ENCODE results near the gene SAYSD1. TPM values are rescaled to one million over a fixed set of nuclear protein-coding genes. Genes with fewer than 3 reads are reported as not detected.

SAYSD1 gene
- total and polyA plus RNA-seq, 2 of the 8 experiments (the other 6 are each of a cell fraction or from before 2014, with no cell fraction given), result 6.7 to 7.9 TPM

GRCh38 chr6:39090036-39090435, 24.9 kb downstream of the SAYSD1 start:
- no peak overlapping the region for H3K9ac ChIP-seq (replicated peaks in 1 of 4; ENCODE audit: extremely low read depth in 1 of 4, low read depth in 3 of 4, low read length in 3 of 4)
- H3K23ac ChIP-seq (ENCODE audit: insufficient read length), result no peak overlapping the region
- no peak overlapping the region for H4K91ac ChIP-seq (replicated peaks; ENCODE audit: insufficient read length, low read length)
- no peak overlapping the region for H3K27ac ChIP-seq (ENCODE audit: low read depth, low read length)
- H4K8ac ChIP-seq (ENCODE audit: extremely low read depth, insufficient read depth, low read length), result no peak overlapping the region
- no peaks in the 10 kb centered on the region for H3K9me3 ChIP-seq (ENCODE audit: insufficient read depth in 2 of 2, low read depth in 1 of 2, low read length in 1 of 2)
- no peak overlapping the region; the same call in 1 of the 2 replicates for H2AK5ac ChIP-seq (ENCODE audit: low read depth, low read length)
- ChIA-PET POLR2A (ENCODE audit: partially characterized antibody) (no interaction called here), CTCF (ENCODE audit: partially characterized antibody) (interaction anchor here (0.9 to 12.5 kb wide), 10 partner anchors 11 to 218 kb away, joined by 4 to 153 read pairs (median 32); no protein-coding TSS in a partner anchor)
- H4K5ac ChIP-seq (ENCODE audit: insufficient read length, low read depth, low read length), result no peak overlapping the region
- no peaks in the 10 kb centered on the region for H3K27me3 ChIP-seq (replicated peaks in 1 of 4; ENCODE audit: control insufficient read depth in 3 of 4, extremely low read depth in 1 of 4, insufficient read depth in 3 of 4, low read length in 3 of 4)
- no peak overlapping the region for H2BK12ac ChIP-seq (ENCODE audit: low read depth, low read length)
- 86% methylated on average over 4 of the region's 4 CpGs; no CpG with 5 or more reads in 1 of the 2 experiments for WGBS, 2 experiments (ENCODE audit: extremely low coverage in 1 of 2, insufficient coverage in 1 of 2, insufficient read length in 1 of 2, insufficient replicate concordance in 2 of 2, low coverage in 1 of 2, low lambda C conversion rate in 2 of 2, missing lambda C conversion rate in 1 of 2)
- H2BK120ac ChIP-seq (replicated peaks; ENCODE audit: low read depth, low read length), result no peak overlapping the region
- H2BK15ac ChIP-seq (ENCODE audit: low read length), result no peak overlapping the region
- no peaks in the 10 kb centered on the region for H4K20me1 ChIP-seq (replicated peaks in 1 of 2; ENCODE audit: control insufficient read depth in 1 of 2, insufficient read depth in 2 of 2, low read length in 2 of 2)
- no peak overlapping the region for H3K14ac ChIP-seq (ENCODE audit: insufficient read length)
- FAIRE-seq (no peak), DNase-seq (ENCODE audit: low read depth in 1 of 2, low spot score in 2 of 2) (no peak)
- H3K18ac ChIP-seq (ENCODE audit: extremely low read depth, low read length), result no peak overlapping the region
- no peaks in the 10 kb centered on the region for H3K79me1 ChIP-seq (ENCODE audit: low read depth, low read length)
- peaks cover 8 to 31% (median 10%) of the 10 kb centered on the region in 4 experiments for H3K4me1 ChIP-seq (replicated peaks in 1 of 4; ENCODE audit: control insufficient read depth in 3 of 4, insufficient read depth in 4 of 4, low read length in 3 of 4)
- no peaks in the 10 kb centered on the region for H3K36me3 ChIP-seq (ENCODE audit: control insufficient read depth in 2 of 4, insufficient read depth in 4 of 4, low read length in 3 of 4)
- H3K23me2 ChIP-seq (ENCODE audit: low read depth, low read length), result no peaks in the 10 kb centered on the region; the same call in 1 of the 2 replicates
- H3K4ac ChIP-seq (replicated peaks; ENCODE audit: insufficient read length, low read depth, low read length), result no peak overlapping the region
- no peak overlapping the region for H3K4me2 ChIP-seq (ENCODE audit: insufficient read depth in 1 of 2, low read depth in 2 of 2, low read length in 2 of 2)
- H3K4me3 ChIP-seq (ENCODE audit: extremely low read depth in 1 of 4, insufficient read depth in 2 of 4, low read depth in 3 of 4, low read length in 4 of 4), result no peak overlapping the region
- no peak overlapping the region for H3K56ac ChIP-seq (replicated peaks; ENCODE audit: insufficient read length, low read depth, low read length)
- TF ChIP-seq CBX5 (IDR thresholded peaks at IDR 0.05; ENCODE audit: low read depth, low read length) (no peak), RXRA (IDR thresholded peaks at IDR 0.05; ENCODE audit: insufficient read depth, low read depth, low read length) (no peak), BRCA1 (IDR thresholded peaks at IDR 0.05; ENCODE audit: low read depth, low read length) (no peak), GABPA (IDR thresholded peaks at IDR 0.05; ENCODE audit: borderline replicate concordance, insufficient read depth, low read length) (no peak)
- H2AFZ ChIP-seq (ENCODE audit: low read length), result no peak overlapping the region
- no peaks in the 10 kb centered on the region for H3K79me2 ChIP-seq (ENCODE audit: control insufficient read depth in 1 of 2, insufficient read depth in 2 of 2, low read length in 2 of 2)
- H2BK20ac ChIP-seq (ENCODE audit: low read length), result no peak overlapping the region
- H2BK5ac ChIP-seq (ENCODE audit: low read depth, low read length), result no peak overlapping the region

All from H1 (cell line).